ENCODE data around the gene NPHP4.

DNA sequence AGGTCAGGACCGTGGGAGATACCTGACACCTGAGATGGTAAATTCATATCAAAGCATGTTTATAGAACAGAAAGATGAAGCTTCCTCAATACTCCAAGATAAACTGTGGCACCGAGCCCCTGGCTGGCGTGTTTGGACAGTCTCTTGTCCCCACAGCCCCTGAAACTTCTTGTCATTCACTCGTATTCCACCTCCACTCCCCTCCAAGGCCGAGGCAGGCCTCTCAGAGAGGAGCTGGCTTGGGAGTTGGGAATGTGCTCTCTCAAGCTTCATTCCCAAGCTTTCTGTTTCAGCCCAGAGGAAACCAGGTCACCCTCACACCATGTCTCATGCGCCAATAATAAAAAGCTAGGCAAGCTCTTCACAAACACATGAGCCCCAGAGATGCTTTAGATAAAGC lies 86.1 kb downstream of the NPHP4 start:
- TF ChIP-seq, protein P1, sequence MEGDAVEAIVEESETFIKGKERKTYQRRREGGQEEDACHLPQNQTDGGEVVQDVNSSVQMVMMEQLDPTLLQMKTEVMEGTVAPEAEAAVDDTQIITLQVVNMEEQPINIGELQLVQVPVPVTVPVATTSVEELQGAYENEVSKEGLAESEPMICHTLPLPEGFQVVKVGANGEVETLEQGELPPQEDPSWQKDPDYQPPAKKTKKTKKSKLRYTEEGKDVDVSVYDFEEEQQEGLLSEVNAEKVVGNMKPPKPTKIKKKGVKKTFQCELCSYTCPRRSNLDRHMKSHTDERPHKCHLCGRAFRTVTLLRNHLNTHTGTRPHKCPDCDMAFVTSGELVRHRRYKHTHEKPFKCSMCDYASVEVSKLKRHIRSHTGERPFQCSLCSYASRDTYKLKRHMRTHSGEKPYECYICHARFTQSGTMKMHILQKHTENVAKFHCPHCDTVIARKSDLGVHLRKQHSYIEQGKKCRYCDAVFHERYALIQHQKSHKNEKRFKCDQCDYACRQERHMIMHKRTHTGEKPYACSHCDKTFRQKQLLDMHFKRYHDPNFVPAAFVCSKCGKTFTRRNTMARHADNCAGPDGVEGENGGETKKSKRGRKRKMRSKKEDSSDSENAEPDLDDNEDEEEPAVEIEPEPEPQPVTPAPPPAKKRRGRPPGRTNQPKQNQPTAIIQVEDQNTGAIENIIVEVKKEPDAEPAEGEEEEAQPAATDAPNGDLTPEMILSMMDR (IDR thresholded peaks at IDR 0.05 in 2 of 3, conservative IDR thresholded peaks at IDR 0.05 in 1 of 3; ENCODE audit: borderline replicate concordance in 1 of 3, insufficient read depth in 1 of 3, low read depth in 2 of 3, low read length in 2 of 3): no peak
- TF ChIP-seq, protein P2, sequence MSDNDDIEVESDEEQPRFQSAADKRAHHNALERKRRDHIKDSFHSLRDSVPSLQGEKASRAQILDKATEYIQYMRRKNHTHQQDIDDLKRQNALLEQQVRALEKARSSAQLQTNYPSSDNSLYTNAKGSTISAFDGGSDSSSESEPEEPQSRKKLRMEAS (IDR thresholded peaks at IDR 0.05): no peak
- TF ChIP-seq, protein P3, sequence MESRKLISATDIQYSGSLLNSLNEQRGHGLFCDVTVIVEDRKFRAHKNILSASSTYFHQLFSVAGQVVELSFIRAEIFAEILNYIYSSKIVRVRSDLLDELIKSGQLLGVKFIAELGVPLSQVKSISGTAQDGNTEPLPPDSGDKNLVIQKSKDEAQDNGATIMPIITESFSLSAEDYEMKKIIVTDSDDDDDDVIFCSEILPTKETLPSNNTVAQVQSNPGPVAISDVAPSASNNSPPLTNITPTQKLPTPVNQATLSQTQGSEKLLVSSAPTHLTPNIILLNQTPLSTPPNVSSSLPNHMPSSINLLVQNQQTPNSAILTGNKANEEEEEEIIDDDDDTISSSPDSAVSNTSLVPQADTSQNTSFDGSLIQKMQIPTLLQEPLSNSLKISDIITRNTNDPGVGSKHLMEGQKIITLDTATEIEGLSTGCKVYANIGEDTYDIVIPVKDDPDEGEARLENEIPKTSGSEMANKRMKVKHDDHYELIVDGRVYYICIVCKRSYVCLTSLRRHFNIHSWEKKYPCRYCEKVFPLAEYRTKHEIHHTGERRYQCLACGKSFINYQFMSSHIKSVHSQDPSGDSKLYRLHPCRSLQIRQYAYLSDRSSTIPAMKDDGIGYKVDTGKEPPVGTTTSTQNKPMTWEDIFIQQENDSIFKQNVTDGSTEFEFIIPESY (IDR thresholded peaks at IDR 0.05; ENCODE audit: extremely low read depth, insufficient replicate concordance, low read length): no peak
- TF ChIP-seq POLR2A (IDR thresholded peaks at IDR 0.05; ENCODE audit: borderline replicate concordance, extremely low read depth, insufficient read depth, insufficient read length): no peak
- no peak for TF ChIP-seq EZH2 (IDR thresholded peaks at IDR 0.05)
- no peak for TF ChIP-seq EZH2phosphoT487 (IDR thresholded peaks at IDR 0.05; ENCODE audit: borderline replicate concordance)
- TF ChIP-seq SRF (IDR thresholded peaks at IDR 0.05; ENCODE audit: low read depth): no peak
- no peak for TF ChIP-seq JUND (IDR thresholded peaks at IDR 0.05)
- TF ChIP-seq, protein P4, sequence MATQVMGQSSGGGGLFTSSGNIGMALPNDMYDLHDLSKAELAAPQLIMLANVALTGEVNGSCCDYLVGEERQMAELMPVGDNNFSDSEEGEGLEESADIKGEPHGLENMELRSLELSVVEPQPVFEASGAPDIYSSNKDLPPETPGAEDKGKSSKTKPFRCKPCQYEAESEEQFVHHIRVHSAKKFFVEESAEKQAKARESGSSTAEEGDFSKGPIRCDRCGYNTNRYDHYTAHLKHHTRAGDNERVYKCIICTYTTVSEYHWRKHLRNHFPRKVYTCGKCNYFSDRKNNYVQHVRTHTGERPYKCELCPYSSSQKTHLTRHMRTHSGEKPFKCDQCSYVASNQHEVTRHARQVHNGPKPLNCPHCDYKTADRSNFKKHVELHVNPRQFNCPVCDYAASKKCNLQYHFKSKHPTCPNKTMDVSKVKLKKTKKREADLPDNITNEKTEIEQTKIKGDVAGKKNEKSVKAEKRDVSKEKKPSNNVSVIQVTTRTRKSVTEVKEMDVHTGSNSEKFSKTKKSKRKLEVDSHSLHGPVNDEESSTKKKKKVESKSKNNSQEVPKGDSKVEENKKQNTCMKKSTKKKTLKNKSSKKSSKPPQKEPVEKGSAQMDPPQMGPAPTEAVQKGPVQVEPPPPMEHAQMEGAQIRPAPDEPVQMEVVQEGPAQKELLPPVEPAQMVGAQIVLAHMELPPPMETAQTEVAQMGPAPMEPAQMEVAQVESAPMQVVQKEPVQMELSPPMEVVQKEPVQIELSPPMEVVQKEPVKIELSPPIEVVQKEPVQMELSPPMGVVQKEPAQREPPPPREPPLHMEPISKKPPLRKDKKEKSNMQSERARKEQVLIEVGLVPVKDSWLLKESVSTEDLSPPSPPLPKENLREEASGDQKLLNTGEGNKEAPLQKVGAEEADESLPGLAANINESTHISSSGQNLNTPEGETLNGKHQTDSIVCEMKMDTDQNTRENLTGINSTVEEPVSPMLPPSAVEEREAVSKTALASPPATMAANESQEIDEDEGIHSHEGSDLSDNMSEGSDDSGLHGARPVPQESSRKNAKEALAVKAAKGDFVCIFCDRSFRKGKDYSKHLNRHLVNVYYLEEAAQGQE (IDR thresholded peaks at IDR 0.05; ENCODE audit: low read depth): no peak
- no peak for TF ChIP-seq ELF1 (IDR thresholded peaks at IDR 0.05; ENCODE audit: borderline replicate concordance, low read depth)
